Hepatic stellate cell (primary cell): ENCODE measurements around the gene COA1.

Source experiments
- DNase-seq: peaks from one replicate; pipeline ENCODE4 v3.0.0; 2011; ENCODE audit warnings: low spot score

Gene COA1

GRCh38 chr7:43652364-43652763, 77.0 kb downstream of the COA1 start:
- DNase-seq: no peak

GRCh38 chr7:43650457-43651052, 78.8 kb downstream of the COA1 start:
- peak; percentile 80 for DNase-seq

GRCh38 chr7:43649755-43650274, 79.5 kb downstream of the COA1 start:
- DNase-seq: no peak

- DNase-seq: no peak
These were observed 80.6 kb downstream of the COA1 start for GRCh38 chr7:43648473-43649406.

- DNase-seq: peak; percentile 78
These were observed 81.5 kb downstream of the COA1 start for GRCh38 chr7:43647673-43648472.

- peak; percentile 33 for DNase-seq
These were observed 82.0 kb downstream of the COA1 start for GRCh38 chr7:43647339-43647672.

GRCh38 chr7:43646603-43647338, 82.6 kb downstream of the COA1 start:
- DNase-seq: peak; percentile 58

- no peak for DNase-seq
These were observed 83.6 kb downstream of the COA1 start for GRCh38 chr7:43645699-43646226.

- DNase-seq: no peak
These were observed 85.5 kb downstream of the COA1 start for GRCh38 chr7:43643846-43644245.

GRCh38 chr7:43642897-43643630, 86.3 kb downstream of the COA1 start:
- DNase-seq: no peak

- no peak for DNase-seq
These were observed 88.6 kb downstream of the COA1 start for GRCh38 chr7:43640679-43641078.

GRCh38 chr7:43639858-43640491, 89.3 kb downstream of the COA1 start:
- DNase-seq: peak; percentile 63

GRCh38 chr7:43637114-43637806, 92.1 kb downstream of the COA1 start:
- no peak for DNase-seq

- no peak for DNase-seq
These were observed 93.2 kb downstream of the COA1 start for GRCh38 chr7:43636093-43636492.

GRCh38 chr7:43634384-43634783, 94.9 kb downstream of the COA1 start:
- DNase-seq: no peak

- no peak for DNase-seq
These were observed 96.6 kb downstream of the COA1 start for GRCh38 chr7:43632746-43633145.

GRCh38 chr7:43631559-43631958, 97.8 kb downstream of the COA1 start:
- DNase-seq: no peak

GRCh38 chr7:43630482-43630881, 98.8 kb downstream of the COA1 start:
- no peak for DNase-seq

GRCh38 chr7:43629857-43630256, 99.5 kb downstream of the COA1 start:
- no peak for DNase-seq

- no peak for DNase-seq
These were observed 100.9 kb downstream of the COA1 start for GRCh38 chr7:43628431-43628830.
